Astrocyte (in vitro differentiated cells and primary cell): ENCODE data around the gene OR10C1.

ENCODE experiments used
- CTCF ChIP-seq: IDR thresholded peaks from 2 replicates; pipeline ENCODE4 v1.5.1; 2011; ENCODE audit warnings: low read depth, mild to moderate bottlenecking, inconsistent platforms, low read length, moderate library complexity; ENCODE audit not compliant: insufficient read depth
- EZH2 ChIP-seq: IDR thresholded peaks from 2 replicates; pipeline ENCODE4 v1.6.1; 2012; ENCODE audit warnings: mild to moderate bottlenecking, low read length, inconsistent platforms; ENCODE audit not compliant: insufficient read depth

DNA sequence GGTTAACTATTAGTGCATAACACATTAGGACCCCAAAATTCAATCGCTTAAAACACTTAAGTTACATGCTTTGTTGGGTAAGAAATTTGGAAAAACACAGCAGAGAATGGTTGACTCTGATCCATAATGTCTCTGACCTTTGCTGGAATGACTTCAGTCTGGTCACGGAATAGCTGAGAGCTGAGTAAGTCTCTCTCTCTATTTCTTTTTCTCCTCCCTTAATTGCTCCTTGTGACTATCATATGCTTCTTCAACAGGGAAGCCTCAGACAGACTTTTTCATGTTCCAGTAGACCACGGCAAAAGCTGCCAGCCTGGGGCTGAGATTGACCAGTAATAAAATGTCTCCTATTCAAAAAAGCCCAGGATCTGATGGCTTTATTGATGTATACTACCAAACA, 19.6 kb upstream of the OR10C1 start:
- TF ChIP-seq CTCF (no peak), EZH2 (no peak)
